GM19099 (cell line): ENCODE data around the gene AMOTL1.

Experiments
- POLR2A ChIP-seq: IDR thresholded peaks from 3 replicates; pipeline ENCODE4 v1.6.1; 2011; ENCODE audit warnings: low read depth; ENCODE audit not compliant: insufficient read length; ENCODE audit errors: extremely low read depth

Gene AMOTL1

GRCh38 chr11:94793002-94793401, 24.8 kb downstream of the AMOTL1 start:
- TF ChIP-seq POLR2A: no peak

DNA sequence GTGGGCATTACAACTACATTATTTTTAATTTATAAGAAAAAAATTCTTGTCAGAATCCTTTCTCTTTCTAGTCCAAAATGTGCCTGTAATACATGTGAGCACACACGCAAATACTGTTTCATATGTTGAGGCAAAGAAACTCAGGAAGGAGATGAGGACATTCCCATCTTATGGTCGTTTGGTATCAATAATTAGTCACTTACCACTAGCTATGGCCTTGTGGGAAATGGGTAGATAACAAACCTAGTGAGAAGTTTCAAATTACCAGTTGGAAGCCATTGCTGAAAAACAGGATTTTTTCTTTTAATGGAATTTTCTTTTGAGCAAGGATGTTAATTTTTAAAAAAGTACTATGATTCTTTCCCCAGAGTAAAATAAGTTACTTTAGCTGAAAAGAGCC, 25.7 kb downstream of the AMOTL1 start:
- TF ChIP-seq POLR2A: no peak

DNA sequence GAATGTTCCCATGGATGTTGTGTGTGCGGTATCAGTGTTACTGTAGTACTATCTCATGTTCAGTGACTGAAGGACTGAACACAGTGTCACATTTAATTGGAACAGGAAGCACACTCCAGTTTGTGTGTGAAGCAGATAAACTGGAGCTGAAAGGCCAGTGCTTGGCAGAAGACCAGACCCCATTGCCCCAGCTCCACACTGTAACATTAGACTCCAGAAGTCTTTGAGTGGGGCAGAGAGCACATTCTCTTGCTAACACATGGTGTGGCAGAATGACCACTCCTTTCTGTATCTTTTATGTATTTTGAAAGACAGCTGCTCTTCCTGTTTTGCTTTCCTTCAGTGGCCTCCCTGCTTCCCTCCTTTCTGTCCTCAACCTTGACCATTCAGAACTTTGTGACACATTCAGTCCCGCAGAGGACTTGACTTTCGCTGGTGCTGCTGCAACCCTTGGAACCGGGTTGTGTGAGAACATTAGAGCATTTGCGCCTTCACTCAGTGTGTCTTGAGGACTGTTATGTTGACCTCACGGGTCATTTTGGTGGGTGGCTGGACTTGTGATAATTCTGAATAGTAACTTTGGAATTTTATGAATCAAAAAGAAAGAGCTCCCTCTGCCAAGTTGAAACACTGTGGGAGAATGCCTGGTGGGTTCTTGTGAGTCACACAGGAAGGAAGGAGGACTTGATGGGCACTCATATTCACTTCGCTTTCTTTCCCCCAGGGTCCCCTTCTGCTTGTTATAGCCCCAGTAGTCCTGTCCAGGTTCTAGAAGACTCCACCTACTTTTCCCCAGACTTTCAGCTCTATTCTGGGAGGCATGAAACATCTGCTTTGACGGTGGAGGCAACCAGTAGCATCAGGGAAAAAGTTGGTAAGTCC, 26.4 kb downstream of the AMOTL1 start:
- no peak for TF ChIP-seq POLR2A

DNA sequence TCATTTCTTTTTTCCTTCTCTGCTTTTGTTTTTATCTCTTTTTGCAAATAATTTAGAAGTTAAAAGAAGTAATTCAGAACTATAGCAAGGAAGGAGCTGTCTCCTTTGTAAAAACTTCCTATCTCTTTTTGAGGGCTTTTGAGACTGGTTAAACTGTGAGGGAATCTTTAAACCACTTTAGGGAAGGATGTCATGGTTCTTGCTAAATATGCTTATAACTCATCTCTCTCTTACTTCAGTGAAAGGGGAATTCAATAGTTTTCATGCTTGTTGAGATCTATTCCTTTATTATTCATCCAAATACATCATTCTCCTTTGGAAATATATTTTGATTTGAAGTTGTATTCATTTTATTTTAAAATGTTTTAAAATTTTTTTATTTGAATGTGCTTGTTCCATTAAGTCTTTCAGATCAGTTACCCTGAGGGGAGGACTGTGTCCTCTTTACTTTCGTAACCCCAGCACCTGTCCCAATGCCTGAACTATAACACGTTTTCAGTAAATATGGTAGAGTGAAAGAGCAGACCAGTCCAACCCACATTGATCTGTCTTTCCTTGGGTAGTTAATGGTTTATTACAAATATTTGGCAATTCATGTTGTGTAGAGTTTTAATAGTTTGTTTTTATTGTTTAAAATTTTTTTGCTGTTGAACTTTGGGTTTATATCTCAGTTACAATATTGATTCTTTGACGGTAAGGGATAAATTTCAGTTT, 27.5 kb downstream of the AMOTL1 start:
- TF ChIP-seq POLR2A: no peak

GRCh38 chr11:94796190-94796580, 28.0 kb downstream of the AMOTL1 start:
- TF ChIP-seq POLR2A: no peak

GRCh38 chr11:94796863-94797262, 28.7 kb downstream of the AMOTL1 start:
- TF ChIP-seq POLR2A: no peak

DNA sequence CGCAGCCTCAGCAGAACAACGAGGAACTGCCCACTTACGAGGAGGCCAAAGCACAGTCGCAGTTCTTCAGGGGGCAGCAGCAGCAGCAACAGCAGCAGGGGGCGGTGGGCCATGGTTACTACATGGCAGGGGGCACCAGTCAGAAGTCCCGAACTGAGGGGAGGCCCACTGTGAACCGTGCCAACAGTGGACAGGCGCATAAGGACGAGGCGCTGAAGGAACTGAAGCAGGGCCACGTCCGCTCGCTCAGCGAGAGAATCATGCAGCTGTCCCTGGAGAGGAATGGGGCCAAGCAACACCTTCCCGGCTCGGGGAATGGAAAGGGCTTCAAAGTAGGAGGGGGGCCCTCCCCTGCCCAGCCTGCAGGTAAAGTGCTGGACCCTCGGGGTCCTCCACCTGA, 31.6 kb downstream of the AMOTL1 start:
- TF ChIP-seq POLR2A: no peak

- no peak for TF ChIP-seq POLR2A
These were observed 32.3 kb downstream of the AMOTL1 start for GRCh38 chr11:94800414-94800813.

- TF ChIP-seq POLR2A: no peak
These were observed 33.8 kb downstream of the AMOTL1 start for GRCh38 chr11:94801866-94802460.

DNA sequence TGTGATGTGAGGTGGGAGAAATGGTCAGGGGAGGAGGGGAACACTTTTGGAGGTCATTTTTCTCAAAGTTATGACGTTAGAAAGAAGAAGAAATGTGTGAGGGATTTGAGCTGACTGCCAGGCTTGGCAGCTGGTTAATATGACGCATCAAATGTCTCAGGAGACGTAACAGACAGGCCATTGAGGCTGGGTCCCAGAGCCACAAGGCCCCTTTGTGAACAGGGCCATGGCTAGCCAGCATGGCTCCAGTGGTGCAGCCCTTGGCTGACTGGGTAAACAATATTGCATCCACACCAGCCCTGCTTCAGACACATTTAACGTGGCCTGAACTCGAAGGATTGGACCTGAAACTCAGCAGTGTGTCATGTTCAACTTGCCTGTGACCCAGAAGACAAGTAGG, 34.3 kb downstream of the AMOTL1 start:
- no peak for TF ChIP-seq POLR2A

- TF ChIP-seq POLR2A: no peak
These were observed 35.3 kb downstream of the AMOTL1 start for GRCh38 chr11:94803491-94803890.

DNA sequence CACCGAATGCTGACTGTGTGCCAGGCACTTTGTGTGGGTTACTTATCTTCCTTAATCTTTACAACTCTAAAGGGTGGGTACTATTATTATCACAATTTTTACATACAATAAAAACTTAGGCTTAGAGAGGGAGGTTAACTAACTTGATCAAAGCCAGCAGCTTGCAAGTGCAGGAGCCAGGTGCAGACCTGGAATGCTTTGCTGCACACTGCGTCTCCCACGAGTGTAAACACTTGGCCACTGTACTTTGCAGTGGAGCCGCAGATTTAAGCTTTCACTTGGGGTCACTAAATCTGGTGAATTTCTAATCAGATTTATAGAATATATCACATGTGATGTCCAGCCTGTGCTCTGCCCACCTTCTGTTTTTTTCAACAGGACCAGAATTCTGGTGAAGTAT, 36.7 kb downstream of the AMOTL1 start:
- TF ChIP-seq POLR2A: no peak

DNA sequence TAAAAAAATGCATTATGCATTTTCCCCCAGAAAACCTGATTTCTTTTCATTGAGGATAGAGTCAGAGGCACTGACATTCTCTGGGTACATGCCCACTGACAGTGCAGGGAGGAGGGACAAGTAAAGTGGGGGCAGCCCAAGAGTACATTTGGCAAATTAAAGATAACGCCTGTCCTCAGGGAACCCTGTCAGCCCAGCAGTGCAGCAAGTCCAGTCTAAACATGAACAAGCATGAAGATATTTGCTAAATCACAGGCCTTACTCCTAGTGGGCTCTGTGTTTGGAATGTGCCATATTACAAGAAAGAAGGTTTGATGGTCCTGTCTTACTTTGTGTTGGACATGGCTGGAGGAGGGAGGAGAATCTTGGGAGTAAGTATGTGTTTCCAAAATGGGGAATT, 37.9 kb downstream of the AMOTL1 start:
- no peak for TF ChIP-seq POLR2A

- TF ChIP-seq POLR2A: no peak
These were observed 38.3 kb downstream of the AMOTL1 start for GRCh38 chr11:94806419-94806818.

- no peak for TF ChIP-seq POLR2A
These were observed 41.1 kb downstream of the AMOTL1 start for GRCh38 chr11:94809251-94809650.
